Nephron (organoid): ENCODE measurements around the gene CDHR2.

Source experiments
- H3K27ac Mint-ChIP-seq, 3 experiments: 2 replicates each; pipeline ENCODE4 v1.8.0; 2020; ENCODE audit warnings: mixed read lengths in 3 of 3, mild to moderate bottlenecking in 2 of 3, moderate library complexity in 1 of 3
- H3K27me3 Mint-ChIP-seq: 2 replicates; pipeline ENCODE4 v1.8.0; 2021; ENCODE audit warnings: low read depth, mild to moderate bottlenecking, moderate library complexity, mixed read lengths
- H3K36me3 Mint-ChIP-seq: 2 replicates; pipeline ENCODE4 v1.8.0; 2020; ENCODE audit warnings: low read depth, mixed read lengths
- H3K4me1 Mint-ChIP-seq: 2 replicates; pipeline ENCODE4 v1.8.0; 2020; ENCODE audit warnings: mixed read lengths
- H3K4me3 Mint-ChIP-seq, 3 experiments: 2 replicates each; pipeline ENCODE4 v1.8.0; 2020; ENCODE audit warnings: mild to moderate bottlenecking in 3 of 3, mixed read lengths in 3 of 3, moderate library complexity in 2 of 3
- H3K9me3 Mint-ChIP-seq: 2 replicates; pipeline ENCODE4 v1.8.0; 2020; ENCODE audit warnings: mixed read lengths
- CTCF ChIP-seq, 3 experiments: fragments of 200-600 bp; sonication (generic); IDR thresholded peaks; one replicate each; pipeline ENCODE4 v1.5.0; 2021; ENCODE audit warnings: antibody characterized with exemption in 3 of 3; ENCODE audit not compliant: unreplicated experiment in 3 of 3

CDHR2 gene

GRCh38 chr5:176568657-176569056, 19.5 kb downstream of the CDHR2 start:
- Mint-ChIP-seq H3K27me3 (peaks cover 20% of the 10 kb centered on the region), H3K4me3 (no peak overlapping the region), H3K9me3 (no peaks in the 10 kb centered on the region), H3K4me1 (no peaks in the 10 kb centered on the region), H3K27ac (no peak overlapping the region), H3K36me3 (no peaks in the 10 kb centered on the region)
- TF ChIP-seq CTCF (IDR thresholded peaks at IDR 0.05; ENCODE audit: unreplicated experiment in 3 of 3), result no peak

DNA sequence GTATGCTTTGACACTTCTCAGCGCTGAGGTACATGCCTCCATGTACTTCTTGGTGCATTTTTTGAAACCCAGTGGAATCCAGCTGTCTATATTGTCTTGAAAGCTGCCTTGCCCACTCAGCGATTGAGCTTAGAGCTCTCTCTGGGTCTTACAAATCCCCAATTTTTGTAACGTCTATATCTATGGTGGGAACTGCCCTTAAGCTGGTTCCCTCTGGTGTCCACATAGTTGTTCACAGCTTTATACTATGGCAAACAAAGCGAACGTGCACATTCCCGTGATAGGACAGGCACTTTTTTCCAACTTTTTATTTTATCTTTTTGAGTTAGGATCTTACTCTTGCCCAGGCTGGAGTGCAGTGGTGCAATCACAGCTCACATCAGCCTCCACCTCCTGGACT, 20.9 kb downstream of the CDHR2 start:
- H3K36me3 Mint-ChIP-seq, result no peaks in the 10 kb centered on the region
- no peak overlapping the region for H3K27ac Mint-ChIP-seq
- H3K4me3 Mint-ChIP-seq, result no peak overlapping the region
- no peaks in the 10 kb centered on the region for H3K4me1 Mint-ChIP-seq
- H3K9me3 Mint-ChIP-seq, result no peaks in the 10 kb centered on the region
- no peak for TF ChIP-seq CTCF (IDR thresholded peaks at IDR 0.05; ENCODE audit: unreplicated experiment in 3 of 3)
- H3K27me3 Mint-ChIP-seq, result peaks cover 25% of the 10 kb centered on the region

DNA sequence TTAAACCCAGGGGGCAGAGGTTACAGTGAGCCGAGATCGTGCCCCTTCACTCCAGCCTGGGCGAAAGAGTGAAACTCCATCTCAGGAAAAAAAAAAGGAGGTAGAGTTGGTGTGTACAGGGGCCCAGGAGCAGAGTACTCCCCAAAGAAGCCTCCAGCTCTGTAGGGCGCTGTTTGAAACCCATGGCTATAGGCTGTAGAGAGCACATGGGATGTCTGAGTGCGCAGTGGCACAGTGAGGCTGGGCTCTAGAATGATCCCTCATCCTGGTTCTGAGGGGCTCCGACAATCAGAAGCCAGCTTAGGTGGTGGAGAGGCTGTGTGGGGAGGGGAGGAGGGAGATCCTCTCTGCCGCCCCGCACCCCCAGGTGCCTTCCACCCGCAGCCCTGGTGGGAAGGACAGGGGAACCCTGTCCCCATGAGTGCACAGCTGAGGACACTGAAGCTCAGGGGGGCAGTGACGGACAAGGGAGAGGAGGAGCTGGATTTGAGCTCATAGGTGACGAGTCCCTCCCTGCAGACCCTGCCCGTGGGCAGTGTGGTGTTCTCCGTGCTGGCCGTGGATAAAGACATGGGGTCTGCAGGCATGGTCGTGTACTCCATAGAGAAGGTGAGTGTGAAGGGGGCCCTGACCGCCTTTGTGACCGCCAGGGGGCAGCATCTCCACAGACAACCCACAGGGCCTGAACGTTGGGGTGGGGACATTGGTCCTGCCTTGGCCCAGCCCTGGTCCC, 24.6 kb downstream of the CDHR2 start:
- H3K4me1 Mint-ChIP-seq, result no peaks in the 10 kb centered on the region
- peaks cover 30% of the 10 kb centered on the region for H3K27me3 Mint-ChIP-seq
- no peaks in the 10 kb centered on the region for H3K36me3 Mint-ChIP-seq
- H3K4me3 Mint-ChIP-seq, result no peak overlapping the region
- H3K27ac Mint-ChIP-seq, result no peak overlapping the region
- no peaks in the 10 kb centered on the region for H3K9me3 Mint-ChIP-seq
- peak; percentile 62 to 74 (median 73) for TF ChIP-seq CTCF (IDR thresholded peaks at IDR 0.05; ENCODE audit: unreplicated experiment in 3 of 3)

DNA sequence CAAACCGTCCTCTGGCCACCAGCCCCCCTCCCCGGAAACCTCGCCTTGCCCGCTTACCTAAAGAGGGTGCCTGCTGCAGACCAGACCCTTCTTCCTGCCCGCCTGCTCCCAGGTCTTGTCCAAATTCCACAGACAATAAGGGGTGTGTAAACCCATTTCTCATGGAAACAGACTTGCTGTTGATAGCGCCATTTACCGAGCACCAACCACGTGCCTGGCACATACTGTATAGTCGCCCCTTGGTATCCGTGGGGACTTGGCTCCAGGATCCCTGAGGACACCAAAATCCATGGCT, 25.1 kb downstream of the CDHR2 start:
- H3K4me3 Mint-ChIP-seq, result no peak overlapping the region
- no peaks in the 10 kb centered on the region for H3K9me3 Mint-ChIP-seq
- peaks cover 30% of the 10 kb centered on the region for H3K27me3 Mint-ChIP-seq
- no peaks in the 10 kb centered on the region for H3K36me3 Mint-ChIP-seq
- H3K27ac Mint-ChIP-seq, result no peak overlapping the region
- TF ChIP-seq CTCF (IDR thresholded peaks at IDR 0.05; ENCODE audit: unreplicated experiment in 3 of 3), result no peak
- no peaks in the 10 kb centered on the region for H3K4me1 Mint-ChIP-seq

GRCh38 chr5:176575066-176575465, 25.9 kb downstream of the CDHR2 start:
- no peaks in the 10 kb centered on the region for H3K36me3 Mint-ChIP-seq
- H3K9me3 Mint-ChIP-seq, result no peaks in the 10 kb centered on the region
- H3K27me3 Mint-ChIP-seq, result peaks cover 30% of the 10 kb centered on the region
- H3K4me1 Mint-ChIP-seq, result no peaks in the 10 kb centered on the region
- no peak for TF ChIP-seq CTCF (IDR thresholded peaks at IDR 0.05; ENCODE audit: unreplicated experiment in 3 of 3)
- H3K27ac Mint-ChIP-seq, result no peak overlapping the region
- H3K4me3 Mint-ChIP-seq, result no peak overlapping the region
